ENCODE data around the gene TNS3. TPM values are rescaled to one million over a fixed set of nuclear protein-coding genes. Genes with fewer than 3 reads are reported as not detected.
A peak's percentile ranks its signal among the peaks of the same experiment; 100 is the strongest.

The TNS3 gene
- total and polyA plus RNA-seq, 5 donors from 2014 or later = 1.4 TPM; not detected in 4

DNA sequence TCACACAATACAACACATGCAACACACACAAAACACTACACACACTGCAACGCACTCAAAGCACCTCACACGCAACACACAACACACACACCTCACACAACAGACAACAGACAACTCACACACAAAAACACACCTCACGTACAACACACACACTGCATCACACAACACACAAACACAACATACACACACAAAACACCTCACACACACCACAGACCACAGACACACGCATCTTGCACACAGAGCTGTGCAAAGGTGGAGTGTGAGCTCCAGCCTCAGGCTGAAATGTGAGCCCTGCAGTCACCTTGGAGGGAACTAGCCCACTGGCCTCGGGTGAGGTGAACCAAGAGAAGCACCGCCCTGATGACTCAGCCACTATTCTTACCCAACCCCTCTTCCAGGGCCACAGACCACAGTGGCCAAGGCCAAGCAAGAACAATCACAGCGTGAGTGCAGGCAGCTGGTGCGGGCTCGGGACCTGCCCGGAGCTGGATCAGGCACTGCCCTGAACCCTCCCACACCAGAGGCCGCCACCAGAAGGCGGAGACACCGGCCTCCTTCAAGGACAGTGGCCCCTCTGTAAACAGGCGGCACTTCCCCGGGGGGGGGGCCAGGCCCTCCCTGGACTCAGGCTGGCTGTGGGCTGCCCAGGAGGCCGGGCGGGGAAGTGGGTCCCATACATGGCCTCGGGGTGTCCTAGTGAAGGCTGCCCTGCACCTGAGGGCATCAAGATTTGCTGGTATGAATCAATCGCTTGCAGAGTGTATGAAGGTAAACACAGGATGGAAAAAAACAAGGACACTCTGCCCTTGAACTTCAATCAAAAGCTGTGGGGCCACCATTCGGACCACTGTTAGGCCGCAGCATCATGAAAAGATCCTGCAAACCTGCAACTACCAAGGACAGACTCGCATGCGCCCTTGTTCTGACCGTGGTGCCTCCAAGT is 106.7 kb downstream of the TNS3 start:
- Histone ChIP-seq H3K4me1 (ENCODE audit: control insufficient read depth, insufficient read depth, low read length, poor library complexity, severe bottlenecking) (no peaks in the 10 kb centered on the region), H3K4me3 (ENCODE audit: low read depth, low read length) (no peak overlapping the region), H3K9me3 (ENCODE audit: control insufficient read depth in 2 of 2, low read length in 2 of 2) (no peaks in the 10 kb centered on the region), H3K27me3 (ENCODE audit: control insufficient read depth, insufficient read depth, low read length) (no peaks in the 10 kb centered on the region), H3K27ac (ENCODE audit: insufficient read depth, low read length, poor library complexity, severe bottlenecking) (no peak overlapping the region), H3K36me3 (ENCODE audit: control insufficient read depth, insufficient read depth, low read length) (no peaks in the 10 kb centered on the region)
- H3K4me1 Mint-ChIP-seq = no peaks in the 10 kb centered on the region
- DNase-seq = peak in 1 of 3 donors; percentile 13
- no peak overlapping the region for H3K4me3 Mint-ChIP-seq
- ATAC-seq (ENCODE audit: low read depth in 2 of 2) = peak; percentile 49 to 62
- H3K27me3 Mint-ChIP-seq = no peaks in the 10 kb centered on the region
- no peak overlapping the region for H3K27ac Mint-ChIP-seq
- no peaks in the 10 kb centered on the region for H3K36me3 Mint-ChIP-seq
- peaks cover 0 to 2% (median 0%) of the 10 kb centered on the region in 7 donors for H3K9me3 Mint-ChIP-seq

DNA sequence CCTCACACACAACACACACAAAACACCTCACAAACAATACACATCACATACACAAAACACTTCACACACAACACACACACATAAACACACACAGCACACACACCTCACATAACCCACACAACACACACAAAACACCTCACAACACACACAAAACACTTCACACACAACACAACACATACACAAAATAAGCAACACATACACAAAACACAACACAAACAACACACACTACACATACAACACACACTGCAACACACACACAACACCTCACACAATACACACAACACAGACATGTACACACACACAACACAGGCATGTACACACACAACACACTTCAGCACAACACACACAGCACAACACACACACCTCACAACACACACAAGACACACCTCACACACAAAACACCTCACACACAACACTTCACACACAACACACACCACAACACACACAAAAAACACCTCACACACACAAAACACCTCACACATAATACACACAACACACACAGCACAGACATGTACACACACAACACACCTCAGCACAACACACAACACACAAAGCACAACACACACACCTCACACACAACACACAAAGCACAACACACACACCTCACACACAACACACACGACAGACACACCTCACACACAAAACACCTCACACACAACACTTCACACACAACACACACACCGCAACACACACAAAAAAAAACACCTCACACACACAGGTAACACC is 107.5 kb downstream of the TNS3 start:
- Mint-ChIP-seq H3K9me3 (peaks cover 0 to 2% (median 0%) of the 10 kb centered on the region in 7 donors), H3K4me3 (no peak overlapping the region), H3K27me3 (no peaks in the 10 kb centered on the region), H3K27ac (no peak overlapping the region), H3K36me3 (no peaks in the 10 kb centered on the region), H3K4me1 (no peaks in the 10 kb centered on the region)
- H3K27me3 ChIP-seq (ENCODE audit: control insufficient read depth, insufficient read depth, low read length) = no peaks in the 10 kb centered on the region
- no peaks in the 10 kb centered on the region for H3K36me3 ChIP-seq (ENCODE audit: control insufficient read depth, insufficient read depth, low read length)
- H3K9me3 ChIP-seq (ENCODE audit: control insufficient read depth in 2 of 2, low read length in 2 of 2) = no peaks in the 10 kb centered on the region
- no peak for ATAC-seq (ENCODE audit: low read depth in 2 of 2)
- H3K4me3 ChIP-seq (ENCODE audit: low read depth, low read length) = no peak overlapping the region
- H3K27ac ChIP-seq (ENCODE audit: insufficient read depth, low read length, poor library complexity, severe bottlenecking) = no peak overlapping the region
- DNase-seq = no peak
- no peaks in the 10 kb centered on the region for H3K4me1 ChIP-seq (ENCODE audit: control insufficient read depth, insufficient read depth, low read length, poor library complexity, severe bottlenecking)

DNA sequence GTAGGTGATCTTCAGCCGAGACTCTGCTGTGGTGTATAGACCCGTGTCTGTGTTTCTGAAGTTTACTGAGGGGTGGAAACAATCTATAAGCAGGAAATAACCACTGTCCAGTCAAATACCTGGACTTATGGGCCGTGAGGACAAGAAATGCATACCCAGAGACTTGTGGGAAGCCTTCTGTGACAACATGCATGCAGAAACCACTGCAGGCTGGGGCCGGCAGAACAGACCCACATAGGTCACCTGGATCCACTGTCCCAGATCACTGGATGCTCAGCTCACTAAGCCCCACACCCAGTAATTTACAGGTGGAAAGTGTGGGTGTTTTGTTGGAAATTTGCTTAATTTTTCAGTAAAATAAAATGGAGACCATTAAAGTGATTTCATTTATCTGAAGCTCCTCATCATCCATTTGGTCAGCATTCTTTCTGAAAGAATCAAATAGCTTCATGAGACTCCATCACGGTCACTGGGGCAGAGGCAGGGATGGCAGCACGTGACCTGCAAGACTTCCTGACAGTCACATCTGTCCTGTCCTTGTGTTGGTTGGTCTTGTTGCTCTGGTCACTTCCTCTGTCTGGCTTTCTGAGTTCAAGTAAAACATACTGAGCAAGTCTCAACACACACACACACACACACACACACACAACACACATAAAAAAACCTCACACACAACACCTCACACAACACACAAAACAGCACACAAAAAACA is 108.3 kb downstream of the TNS3 start:
- H3K27me3 ChIP-seq (ENCODE audit: control insufficient read depth, insufficient read depth, low read length) = no peaks in the 10 kb centered on the region
- ATAC-seq (ENCODE audit: low read depth in 2 of 2) (no peak), DNase-seq (no peak)
- Mint-ChIP-seq H3K27ac (no peak overlapping the region), H3K9me3 (peaks cover 0 to under 1% (median 0%) of the 10 kb centered on the region in 7 donors), H3K36me3 (no peaks in the 10 kb centered on the region), H3K4me1 (no peaks in the 10 kb centered on the region), H3K27me3 (no peaks in the 10 kb centered on the region), H3K4me3 (no peak overlapping the region)
- no peaks in the 10 kb centered on the region for H3K36me3 ChIP-seq (ENCODE audit: control insufficient read depth, insufficient read depth, low read length)
- H3K27ac ChIP-seq (ENCODE audit: insufficient read depth, low read length, poor library complexity, severe bottlenecking) = no peak overlapping the region
- no peak overlapping the region for H3K4me3 ChIP-seq (ENCODE audit: low read depth, low read length)
- no peaks in the 10 kb centered on the region for H3K9me3 ChIP-seq (ENCODE audit: control insufficient read depth in 2 of 2, low read length in 2 of 2)
- no peaks in the 10 kb centered on the region for H3K4me1 ChIP-seq (ENCODE audit: control insufficient read depth, insufficient read depth, low read length, poor library complexity, severe bottlenecking)

DNA sequence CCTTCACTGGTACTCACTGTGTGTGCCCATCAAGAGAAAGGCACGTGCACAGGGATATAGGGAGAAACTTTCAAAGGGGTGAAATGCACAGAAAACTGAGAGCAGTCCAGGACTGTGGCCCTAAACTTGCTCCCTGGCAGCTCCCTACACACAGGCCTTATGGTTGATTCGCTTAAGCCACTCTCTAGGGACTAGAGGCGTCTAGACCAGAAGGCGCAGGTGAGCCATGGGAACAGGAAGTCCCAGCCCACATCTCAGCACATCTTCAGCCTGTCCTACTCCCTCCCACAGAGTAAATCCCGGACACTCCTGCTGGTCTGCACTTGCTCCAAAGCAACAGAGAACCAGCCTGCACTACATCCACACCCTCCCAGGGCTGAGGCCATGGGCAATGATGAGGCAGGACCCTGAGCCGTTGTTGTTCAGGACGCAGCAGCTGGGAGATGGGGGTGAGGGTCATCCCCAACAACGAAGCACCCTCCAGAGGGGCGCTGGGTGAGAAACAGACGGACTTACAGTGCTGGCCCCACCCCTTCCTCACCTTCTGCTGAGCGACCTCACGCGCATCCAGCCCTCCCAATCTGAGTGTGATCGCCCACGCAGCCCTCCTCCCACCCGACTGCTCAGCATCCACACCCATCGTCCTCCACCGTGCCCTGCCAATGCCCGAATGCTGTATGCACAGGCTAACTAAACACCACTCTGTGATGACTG is 109.3 kb downstream of the TNS3 start:
- H3K4me3 ChIP-seq (ENCODE audit: low read depth, low read length) = no peak overlapping the region
- no peaks in the 10 kb centered on the region for H3K27me3 Mint-ChIP-seq
- no peaks in the 10 kb centered on the region for H3K9me3 Mint-ChIP-seq
- H3K9me3 ChIP-seq (ENCODE audit: control insufficient read depth in 2 of 2, low read length in 2 of 2) = no peaks in the 10 kb centered on the region
- H3K4me1 ChIP-seq (ENCODE audit: control insufficient read depth, insufficient read depth, low read length, poor library complexity, severe bottlenecking) = no peaks in the 10 kb centered on the region
- H3K27me3 ChIP-seq (ENCODE audit: control insufficient read depth, insufficient read depth, low read length) = no peaks in the 10 kb centered on the region
- H3K27ac ChIP-seq (ENCODE audit: insufficient read depth, low read length, poor library complexity, severe bottlenecking) = no peak overlapping the region
- no peaks in the 10 kb centered on the region for H3K36me3 Mint-ChIP-seq
- H3K4me3 Mint-ChIP-seq = no peak overlapping the region
- DNase-seq (no peak), ATAC-seq (ENCODE audit: low read depth in 2 of 2) (no peak)
- no peak overlapping the region for H3K27ac Mint-ChIP-seq
- no peaks in the 10 kb centered on the region for H3K4me1 Mint-ChIP-seq
- H3K36me3 ChIP-seq (ENCODE audit: control insufficient read depth, insufficient read depth, low read length) = no peaks in the 10 kb centered on the region

- Mint-ChIP-seq H3K27ac (peak overlapping the region in 1 of 3 donors; percentile 2), H3K36me3 (no peaks in the 10 kb centered on the region), H3K27me3 (no peaks in the 10 kb centered on the region), H3K4me1 (no peaks in the 10 kb centered on the region), H3K9me3 (no peaks in the 10 kb centered on the region), H3K4me3 (no peak overlapping the region)
- Histone ChIP-seq H3K9me3 (ENCODE audit: control insufficient read depth in 2 of 2, low read length in 2 of 2) (no peaks in the 10 kb centered on the region), H3K27me3 (ENCODE audit: control insufficient read depth, insufficient read depth, low read length) (no peaks in the 10 kb centered on the region), H3K4me3 (ENCODE audit: low read depth, low read length) (no peak overlapping the region), H3K27ac (ENCODE audit: insufficient read depth, low read length, poor library complexity, severe bottlenecking) (no peak overlapping the region), H3K4me1 (ENCODE audit: control insufficient read depth, insufficient read depth, low read length, poor library complexity, severe bottlenecking) (no peaks in the 10 kb centered on the region), H3K36me3 (ENCODE audit: control insufficient read depth, insufficient read depth, low read length) (no peaks in the 10 kb centered on the region)
- no peak for DNase-seq
- no peak for ATAC-seq (ENCODE audit: low read depth in 2 of 2)
These were observed 110.1 kb downstream of the TNS3 start for GRCh38 chr7:47471831-47472230.

GRCh38 chr7:47471358-47471703 is 110.6 kb downstream of the TNS3 start:
- ATAC-seq (ENCODE audit: low read depth in 2 of 2) = no peak
- no peak for DNase-seq
- Histone ChIP-seq H3K9me3 (ENCODE audit: control insufficient read depth in 2 of 2, low read length in 2 of 2) (no peaks in the 10 kb centered on the region), H3K27ac (ENCODE audit: insufficient read depth, low read length, poor library complexity, severe bottlenecking) (no peak overlapping the region), H3K27me3 (ENCODE audit: control insufficient read depth, insufficient read depth, low read length) (no peaks in the 10 kb centered on the region), H3K4me1 (ENCODE audit: control insufficient read depth, insufficient read depth, low read length, poor library complexity, severe bottlenecking) (no peaks in the 10 kb centered on the region), H3K36me3 (ENCODE audit: control insufficient read depth, insufficient read depth, low read length) (no peaks in the 10 kb centered on the region), H3K4me3 (ENCODE audit: low read depth, low read length) (no peak overlapping the region)
- H3K27ac Mint-ChIP-seq = no peak overlapping the region
- H3K4me3 Mint-ChIP-seq = no peak overlapping the region
- H3K36me3 Mint-ChIP-seq = no peaks in the 10 kb centered on the region
- no peaks in the 10 kb centered on the region for H3K4me1 Mint-ChIP-seq
- H3K27me3 Mint-ChIP-seq = no peaks in the 10 kb centered on the region
- no peaks in the 10 kb centered on the region for H3K9me3 Mint-ChIP-seq

DNA sequence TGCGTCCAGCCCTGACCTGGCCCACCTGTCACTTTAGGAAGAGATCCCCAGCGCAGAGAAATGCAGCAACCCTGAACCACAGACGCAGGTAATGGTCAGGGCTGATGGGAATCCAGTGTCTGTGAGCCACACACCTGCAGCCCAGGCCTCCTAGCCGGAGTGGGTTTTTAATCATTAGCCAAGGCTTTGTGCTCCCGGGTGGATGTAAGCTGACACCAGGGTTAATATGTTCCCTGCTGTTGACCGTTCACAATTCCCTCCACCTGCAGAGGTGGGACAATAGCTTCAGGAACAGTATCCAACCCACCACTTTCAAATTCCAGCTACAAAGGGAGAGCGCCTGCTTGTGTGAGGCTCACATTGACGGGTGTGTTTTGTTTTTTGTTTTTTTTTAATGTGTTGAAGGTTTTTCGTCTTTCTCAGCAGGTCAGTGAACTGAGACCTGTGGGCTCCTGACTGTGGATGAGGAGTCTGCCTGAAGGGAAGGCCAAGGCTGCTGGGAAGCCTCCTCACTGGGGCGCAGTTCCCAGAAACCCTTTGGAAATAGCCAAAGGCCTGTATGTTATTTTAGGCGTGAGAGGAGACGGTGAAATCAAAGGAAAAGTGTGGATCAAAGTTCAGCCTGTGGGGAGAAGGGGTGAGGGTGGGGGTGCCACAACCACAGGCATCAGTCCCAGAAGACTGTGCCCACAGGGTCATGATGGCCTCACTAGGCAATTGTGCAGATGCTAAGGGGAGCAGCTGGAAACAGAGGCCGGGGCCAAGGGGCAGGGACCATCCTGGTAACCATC is 111.1 kb downstream of the TNS3 start:
- Mint-ChIP-seq H3K27me3 (no peaks in the 10 kb centered on the region), H3K27ac (peak overlapping the region in 1 of 3 donors; percentile 46), H3K36me3 (no peaks in the 10 kb centered on the region)

More for the DNA sequence above, 111.1 kb downstream of the TNS3 start:
- no peak overlapping the region for H3K4me3 Mint-ChIP-seq
- no peak overlapping the region for H3K27ac ChIP-seq (ENCODE audit: insufficient read depth, low read length, poor library complexity, severe bottlenecking)
- ATAC-seq (ENCODE audit: low read depth in 2 of 2) = no peak
- H3K4me3 ChIP-seq (ENCODE audit: low read depth, low read length) = no peak overlapping the region
- no peaks in the 10 kb centered on the region for H3K9me3 Mint-ChIP-seq
- no peak for DNase-seq
- H3K4me1 ChIP-seq (ENCODE audit: control insufficient read depth, insufficient read depth, low read length, poor library complexity, severe bottlenecking) = no peaks in the 10 kb centered on the region
- no peaks in the 10 kb centered on the region for H3K27me3 ChIP-seq (ENCODE audit: control insufficient read depth, insufficient read depth, low read length)
- no peaks in the 10 kb centered on the region for H3K36me3 ChIP-seq (ENCODE audit: control insufficient read depth, insufficient read depth, low read length)
- H3K9me3 ChIP-seq (ENCODE audit: control insufficient read depth in 2 of 2, low read length in 2 of 2) = no peaks in the 10 kb centered on the region
- H3K4me1 Mint-ChIP-seq = no peaks in the 10 kb centered on the region

All from CD4-positive, CD25-positive, alpha-beta regulatory T cell (primary cell).